A673 (cell line): ENCODE measurements around the gene KIAA0319L. TPM values are rescaled to one million over a fixed set of nuclear protein-coding genes. Genes with fewer than 3 reads are reported as not detected.
"Not testable (repeated sequence)": the region's sequence is repeated elsewhere in the genome, so short reads cannot be mapped to it uniquely, and the experiment has no call there.

ENCODE experiments used
- BruUV-seq: library from RNA; stranded (reverse); fragments of 400-500 nt; replicated peaks from 2 replicates; lab custom pipeline; 2021; lab: Mats Ljungman, UMichigan
- CTCF ChIA-PET: fragments of 300-600 bp; sonication (Branson Sonifier 250); formaldehyde crosslinking; loops from one replicate; lab custom pipeline; 2022; ENCODE audit warnings: antibody characterized with exemption; lab: Charles Lee
- POLR2A ChIA-PET: fragments of 300-600 bp; sonication (Branson Sonifier 250); formaldehyde crosslinking; loops from one replicate; lab custom pipeline; 2022; ENCODE audit warnings: antibody characterized with exemption; ENCODE audit not compliant: low non-redundant PET; lab: Charles Lee
- DNase-seq: peaks from one replicate; pipeline ENCODE4 v3.0.0-alpha.2; 2015; ENCODE audit warnings: low spot score
- H3K27ac ChIP-seq: fragments of 200-600 bp; sonication (generic); 2 replicates; pipeline ENCODE4 v1.5.1; 2016; ENCODE audit warnings: mixed run types, low read depth, mild to moderate bottlenecking, mixed read lengths, antibody characterized with exemption, low read length; ENCODE audit not compliant: poor library complexity, severe bottlenecking
- H3K27me3 ChIP-seq: fragments of 200-600 bp; sonication (generic); replicated peaks from 2 replicates; pipeline ENCODE4 v1.6.1; 2017; ENCODE audit warnings: mixed run types, low read depth, mild to moderate bottlenecking, mixed read lengths, antibody characterized with exemption, low read length; ENCODE audit not compliant: insufficient read depth, poor library complexity
- H3K36me3 ChIP-seq: fragments of 200-600 bp; sonication (generic); 2 replicates; pipeline ENCODE4 v1.6.1; 2016; ENCODE audit warnings: mixed run types, mild to moderate bottlenecking, mixed read lengths, antibody characterized with exemption, low read length; ENCODE audit not compliant: insufficient read depth, poor library complexity, severe bottlenecking
- H3K4me1 ChIP-seq: fragments of 200-600 bp; sonication (generic); 2 replicates; pipeline ENCODE4 v1.6.1; 2017; ENCODE audit warnings: mixed run types, mild to moderate bottlenecking, mixed read lengths, antibody characterized with exemption, low read length; ENCODE audit not compliant: insufficient read depth, poor library complexity, severe bottlenecking
- H3K4me3 ChIP-seq: fragments of 200-600 bp; sonication (generic); 2 replicates; pipeline ENCODE4 v1.5.1; 2016; ENCODE audit warnings: low read depth, mixed run types, mild to moderate bottlenecking, mixed read lengths, low read length; ENCODE audit not compliant: poor library complexity, severe bottlenecking
- H3K9me3 ChIP-seq: fragments of 200-600 bp; sonication (generic); 2 replicates; pipeline ENCODE4 v1.6.1; 2016; ENCODE audit warnings: mixed run types, low read depth, mild to moderate bottlenecking, mixed read lengths, antibody characterized with exemption, low read length; ENCODE audit not compliant: poor library complexity, severe bottlenecking
- CTCF ChIP-seq: fragments of 300-800, 200-600 bp; sonication (generic); conservative IDR thresholded peaks from 2 replicates; pipeline ENCODE4 v1.5.1; 2017; ENCODE audit warnings: low read depth, mild to moderate bottlenecking, antibody characterized with exemption, low read length, moderate library complexity, mixed read lengths
- EZH2 ChIP-seq: fragments of 200-600 bp; sonication (generic); IDR thresholded peaks from 2 replicates; pipeline ENCODE4 v1.6.1; 2017; ENCODE audit warnings: borderline replicate concordance, low read depth, mild to moderate bottlenecking, mixed read lengths, antibody characterized with exemption, low read length; ENCODE audit not compliant: poor library complexity, severe bottlenecking
- intact Hi-C: fragments of 100-400 bp; cut with micrococcal nuclease; formaldehyde crosslinking; loops from one replicate; pipeline ENCODE4 v1.10.0; 2022; ENCODE audit not compliant: unreplicated experiment
- total RNA-seq: library from RNA; stranded (reverse); gene quantifications from 2 replicates; pipeline ENCODE4 v1.2.3, GENCODE V29; 2021

Gene KIAA0319L
- total RNA-seq, 1 experiment from 2014 or later, result 33.7 TPM

GRCh38 chr1:35585281-35585680 is 28.1 kb upstream of the KIAA0319L start:
- intact Hi-C loops, result no loop called here
- BruUV-seq, result no TSS peak
- DNase-seq, result no peak
- no peak for TF ChIP-seq CTCF
- Histone ChIP-seq H3K27ac (no peak overlapping the region), H3K4me1 (no peaks in the 10 kb centered on the region), H3K4me3 (no peak overlapping the region), H3K27me3 (no peaks in the 10 kb centered on the region), H3K36me3 (no peaks in the 10 kb centered on the region), H3K9me3 (no peaks in the 10 kb centered on the region)
- ChIA-PET POLR2A (no interaction called here), CTCF (no interaction called here)

DNA sequence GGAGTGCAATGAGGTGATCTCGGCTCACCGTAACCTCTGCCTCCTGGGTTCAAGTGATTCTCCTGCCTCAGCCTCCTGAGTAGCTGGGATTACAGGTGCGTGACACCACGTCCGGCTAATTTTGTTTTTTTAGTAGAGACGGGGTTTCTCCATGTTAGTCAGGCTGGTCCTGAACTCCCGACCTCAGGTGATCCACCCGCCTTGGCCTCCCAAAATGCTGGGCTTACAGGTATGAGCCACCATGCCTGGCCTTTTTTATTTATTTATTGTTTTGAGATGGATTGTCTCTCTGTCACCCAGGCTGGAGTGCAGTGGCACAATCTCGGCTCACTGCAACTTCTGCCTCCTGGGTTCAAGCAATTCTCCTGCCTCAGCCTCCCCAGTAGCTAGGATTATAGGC is 24.4 kb upstream of the KIAA0319L start:
- H3K27me3 ChIP-seq, DNase-seq, H3K4me3 ChIP-seq, CTCF ChIA-PET, H3K4me1 ChIP-seq, intact Hi-C loops, H3K27ac ChIP-seq, POLR2A ChIA-PET, H3K9me3 ChIP-seq, H3K36me3 ChIP-seq, BruUV-seq: not testable (repeated sequence)

DNA sequence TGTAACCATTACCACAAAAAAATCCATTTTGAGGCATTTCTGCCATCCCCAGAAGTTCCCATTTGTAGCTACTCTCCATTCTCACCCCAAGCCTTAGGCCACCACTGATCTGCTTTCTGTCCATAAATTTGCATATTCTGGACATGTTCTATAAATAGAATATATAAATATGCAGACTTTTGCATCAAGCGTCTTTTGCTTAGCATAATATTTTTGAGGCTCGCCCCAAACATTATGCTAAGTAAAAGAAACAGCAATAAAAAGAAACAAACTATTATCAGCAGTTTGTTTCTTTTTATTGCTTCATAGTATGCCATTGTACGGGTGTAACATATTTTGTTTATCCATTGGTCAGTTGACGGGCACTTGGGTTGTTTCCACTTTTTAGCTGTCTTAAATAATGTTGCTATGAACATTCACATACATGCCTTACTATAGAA is 23.8 kb upstream of the KIAA0319L start:
- CTCF ChIA-PET, result no interaction called here
- H3K4me1 ChIP-seq, result no peaks in the 10 kb centered on the region
- H3K27me3 ChIP-seq, result no peaks in the 10 kb centered on the region
- H3K27ac ChIP-seq, result no peak overlapping the region
- intact Hi-C loops, result no loop called here
- H3K36me3 ChIP-seq, result no peaks in the 10 kb centered on the region
- H3K4me3 ChIP-seq, result no peak overlapping the region
- POLR2A ChIA-PET, result no interaction called here
- DNase-seq, result no peak
- BruUV-seq, result no TSS peak
- no peaks in the 10 kb centered on the region for H3K9me3 ChIP-seq
- TF ChIP-seq EZH2, result no peak
- no peak for TF ChIP-seq CTCF
